H7 (cell line): ENCODE measurements around the gene CHST11. TPM values are rescaled to one million over a fixed set of nuclear protein-coding genes. Genes with fewer than 3 reads are reported as not detected.

Experiments used
- DNase-seq: peaks from one replicate; pipeline ENCODE4 v3.0.0; 2012
- H3K27me3 ChIP-seq: 2 replicates; pipeline ENCODE4 v1.6.0; 2011; ENCODE audit warnings: mild to moderate bottlenecking, low read length; ENCODE audit not compliant: control insufficient read depth, insufficient read depth
- H3K36me3 ChIP-seq: replicated peaks from 2 replicates; pipeline ENCODE4 v1.5.1; 2011; ENCODE audit warnings: low read length; ENCODE audit not compliant: control insufficient read depth, insufficient read depth
- H3K4me3 ChIP-seq: 2 replicates; pipeline ENCODE4 v1.5.1; 2011; ENCODE audit warnings: low read depth, mild to moderate bottlenecking, control low read depth, low read length, moderate library complexity; ENCODE audit not compliant: insufficient read depth
- total RNA-seq: library from RNA; depleted of rRNA; stranded (reverse); fragments of >200 nt; shearing (Covaris generic); gene quantifications from 2 replicates; pipeline ENCODE4 v1.2.3, GENCODE V29; 2014

CHST11 gene
- total RNA-seq, 1 experiment from 2014 or later: 14.5 TPM

- H3K36me3 ChIP-seq: no peaks in the 10 kb centered on the region
Observed at GRCh38 chr12:104421343-104421742, 35.4 kb upstream of the CHST11 start.

GRCh38 chr12:104422441-104422840 lies 34.3 kb upstream of the CHST11 start:
- H3K4me3 ChIP-seq: no peak overlapping the region
- no peaks in the 10 kb centered on the region for H3K27me3 ChIP-seq
- DNase-seq: no peak
- no peaks in the 10 kb centered on the region for H3K36me3 ChIP-seq

More at GRCh38 chr12:104421343-104421742, 35.4 kb upstream of the CHST11 start:
- Histone ChIP-seq H3K4me3 (no peak overlapping the region), H3K27me3 (no peaks in the 10 kb centered on the region)
- DNase-seq: no peak

- DNase-seq: no peak
- no peaks in the 10 kb centered on the region for H3K36me3 ChIP-seq
- no peaks in the 10 kb centered on the region for H3K27me3 ChIP-seq
- no peak overlapping the region for H3K4me3 ChIP-seq
Observed at GRCh38 chr12:104423273-104423672, 33.5 kb upstream of the CHST11 start.

- Histone ChIP-seq H3K36me3 (no peaks in the 10 kb centered on the region), H3K27me3 (no peaks in the 10 kb centered on the region), H3K4me3 (no peak overlapping the region)
- DNase-seq: no peak
Observed at GRCh38 chr12:104423809-104424208, 32.9 kb upstream of the CHST11 start.

- H3K27me3 ChIP-seq: no peaks in the 10 kb centered on the region
Observed at GRCh38 chr12:104424955-104425354, 31.8 kb upstream of the CHST11 start.

GRCh38 chr12:104425614-104426013 lies 31.1 kb upstream of the CHST11 start:
- H3K27me3 ChIP-seq: no peaks in the 10 kb centered on the region
- no peaks in the 10 kb centered on the region for H3K36me3 ChIP-seq
- H3K4me3 ChIP-seq: no peak overlapping the region
- DNase-seq: no peak

More at GRCh38 chr12:104424955-104425354, 31.8 kb upstream of the CHST11 start:
- Histone ChIP-seq H3K36me3 (no peaks in the 10 kb centered on the region), H3K4me3 (no peak overlapping the region)
- DNase-seq: no peak

- no peaks in the 10 kb centered on the region for H3K27me3 ChIP-seq
- H3K4me3 ChIP-seq: no peak overlapping the region
- DNase-seq: no peak
- H3K36me3 ChIP-seq: no peaks in the 10 kb centered on the region
Observed at GRCh38 chr12:104426926-104427546, 29.7 kb upstream of the CHST11 start.

- no peak overlapping the region for H3K4me3 ChIP-seq
- H3K36me3 ChIP-seq: no peaks in the 10 kb centered on the region
- DNase-seq: no peak
- no peaks in the 10 kb centered on the region for H3K27me3 ChIP-seq
Observed at GRCh38 chr12:104427547-104427938, 29.2 kb upstream of the CHST11 start.

- no peak overlapping the region for H3K4me3 ChIP-seq
- no peak for DNase-seq
- H3K36me3 ChIP-seq: no peaks in the 10 kb centered on the region
- no peaks in the 10 kb centered on the region for H3K27me3 ChIP-seq
Observed at GRCh38 chr12:104433061-104433460, 23.7 kb upstream of the CHST11 start.

GRCh38 chr12:104434129-104434528 lies 22.6 kb upstream of the CHST11 start:
- DNase-seq: no peak
- no peak overlapping the region for H3K4me3 ChIP-seq
- no peaks in the 10 kb centered on the region for H3K36me3 ChIP-seq
- H3K27me3 ChIP-seq: no peaks in the 10 kb centered on the region

GRCh38 chr12:104435175-104435574 lies 21.6 kb upstream of the CHST11 start:
- no peak for DNase-seq
- Histone ChIP-seq H3K36me3 (no peaks in the 10 kb centered on the region), H3K4me3 (no peak overlapping the region), H3K27me3 (no peaks in the 10 kb centered on the region)

- no peaks in the 10 kb centered on the region for H3K27me3 ChIP-seq
- H3K36me3 ChIP-seq: no peaks in the 10 kb centered on the region
- no peak overlapping the region for H3K4me3 ChIP-seq
- DNase-seq: no peak
Observed at GRCh38 chr12:104435765-104436164, 21.0 kb upstream of the CHST11 start.

- Histone ChIP-seq H3K36me3 (no peaks in the 10 kb centered on the region), H3K27me3 (no peaks in the 10 kb centered on the region)
Observed at GRCh38 chr12:104436790-104437189, 20.0 kb upstream of the CHST11 start.

GRCh38 chr12:104438134-104438533 lies 18.6 kb upstream of the CHST11 start:
- H3K27me3 ChIP-seq: no peaks in the 10 kb centered on the region
- no peak for DNase-seq
- no peaks in the 10 kb centered on the region for H3K36me3 ChIP-seq
- no peak overlapping the region for H3K4me3 ChIP-seq

More at GRCh38 chr12:104436790-104437189, 20.0 kb upstream of the CHST11 start:
- DNase-seq: no peak
- H3K4me3 ChIP-seq: no peak overlapping the region

- H3K36me3 ChIP-seq: no peaks in the 10 kb centered on the region
- DNase-seq: no peak
- no peaks in the 10 kb centered on the region for H3K27me3 ChIP-seq
- H3K4me3 ChIP-seq: no peak overlapping the region
Observed at GRCh38 chr12:104439137-104439536, 17.6 kb upstream of the CHST11 start.

GRCh38 chr12:104443008-104443407 lies 13.7 kb upstream of the CHST11 start:
- H3K27me3 ChIP-seq: no peaks in the 10 kb centered on the region
- DNase-seq: no peak

More at GRCh38 chr12:104443008-104443407, 13.7 kb upstream of the CHST11 start:
- Histone ChIP-seq H3K4me3 (no peak overlapping the region), H3K36me3 (no peaks in the 10 kb centered on the region)
